Mesendoderm (in vitro differentiated cells): ENCODE results near the gene LRIT2.
A peak's percentile ranks its signal among the peaks of the same experiment; 100 is the strongest.
"Not testable (repeated sequence)": the region's sequence is repeated elsewhere in the genome, so short reads cannot be mapped to it uniquely, and the experiment has no call there.

Experiments used
- DNase-seq: peaks from one replicate; pipeline ENCODE4 v3.0.0; 2013
- H2AK5ac ChIP-seq: 2 replicates; pipeline ENCODE4 v1.6.1; 2013; ENCODE audit warnings: low read length, inconsistent platforms
- H2BK120ac ChIP-seq: 2 replicates; pipeline ENCODE4 v1.6.1; 2013; ENCODE audit warnings: low read depth, mild to moderate bottlenecking, low read length, moderate library complexity, mixed read lengths
- H2BK15ac ChIP-seq: replicated peaks from 2 replicates; pipeline ENCODE4 v1.6.1; 2013; ENCODE audit warnings: low read depth, mild to moderate bottlenecking, moderate library complexity
- H2BK5ac ChIP-seq: 2 replicates; pipeline ENCODE4 v1.6.1; 2013; ENCODE audit warnings: low read length, inconsistent platforms
- H3K18ac ChIP-seq: 2 replicates; pipeline ENCODE4 v1.6.1; 2013; ENCODE audit warnings: mild to moderate bottlenecking, low read length, mixed read lengths
- H3K23ac ChIP-seq: one replicate; pipeline ENCODE4 v1.6.1; 2013; ENCODE audit warnings: low read length
- H3K27ac ChIP-seq: 2 replicates; pipeline ENCODE4 v1.5.1; 2013; ENCODE audit warnings: low read depth, mild to moderate bottlenecking, inconsistent platforms, low read length, moderate library complexity
- H3K27me3 ChIP-seq: 2 replicates; pipeline ENCODE4 v1.6.1; 2013; ENCODE audit warnings: low read length, control low read depth, mild to moderate bottlenecking, inconsistent platforms; ENCODE audit not compliant: insufficient read depth, poor library complexity
- H3K36me3 ChIP-seq: 2 replicates; pipeline ENCODE4 v1.6.1; 2013; ENCODE audit warnings: low read length, inconsistent platforms; ENCODE audit not compliant: control insufficient read depth, insufficient read depth
- H3K4ac ChIP-seq: one replicate; pipeline ENCODE4 v1.6.1; 2013; ENCODE audit warnings: low read depth, mild to moderate bottlenecking, low read length, moderate library complexity
- H3K4me1 ChIP-seq: 2 replicates; pipeline ENCODE4 v1.6.1; 2013; ENCODE audit warnings: low read depth, low read length, inconsistent platforms; ENCODE audit not compliant: control insufficient read depth
- H3K4me2 ChIP-seq: 2 replicates; pipeline ENCODE4 v1.6.1; 2013; ENCODE audit warnings: low read length
- H3K4me3 ChIP-seq: 2 replicates; pipeline ENCODE4 v1.5.1; 2013; ENCODE audit warnings: mild to moderate bottlenecking, low read length
- H3K56ac ChIP-seq: one replicate; pipeline ENCODE4 v1.6.1; 2013; ENCODE audit warnings: low read length
- H3K79me1 ChIP-seq: 2 replicates; pipeline ENCODE4 v1.6.1; 2013; ENCODE audit warnings: low read length, inconsistent platforms
- H3K79me2 ChIP-seq: 2 replicates; pipeline ENCODE4 v1.6.1; 2013; ENCODE audit warnings: mild to moderate bottlenecking, low read length; ENCODE audit not compliant: control insufficient read depth, insufficient read depth
- H3K9ac ChIP-seq: 2 replicates; pipeline ENCODE4 v1.6.1; 2013; ENCODE audit warnings: low read length, inconsistent platforms
- H4K5ac ChIP-seq: one replicate; pipeline ENCODE4 v1.6.1; 2013; ENCODE audit warnings: low read length
- H4K8ac ChIP-seq: one replicate; pipeline ENCODE4 v1.6.1; 2013; ENCODE audit warnings: low read depth, mild to moderate bottlenecking, control low read depth, low read length, moderate library complexity
- WGBS: extraction: QIAGEN DNeasy Blood & Tissue Kit; methylation state at CpG from one replicate; pipeline ENCODE4 v1.1.7; 2013; ENCODE audit warnings: low lambda C conversion rate, missing lambda C conversion rate; ENCODE audit not compliant: insufficient coverage; ENCODE audit errors: extremely low coverage; 5-methylcytosine and 5-hydroxymethylcytosine counted together

LRIT2 gene

DNA sequence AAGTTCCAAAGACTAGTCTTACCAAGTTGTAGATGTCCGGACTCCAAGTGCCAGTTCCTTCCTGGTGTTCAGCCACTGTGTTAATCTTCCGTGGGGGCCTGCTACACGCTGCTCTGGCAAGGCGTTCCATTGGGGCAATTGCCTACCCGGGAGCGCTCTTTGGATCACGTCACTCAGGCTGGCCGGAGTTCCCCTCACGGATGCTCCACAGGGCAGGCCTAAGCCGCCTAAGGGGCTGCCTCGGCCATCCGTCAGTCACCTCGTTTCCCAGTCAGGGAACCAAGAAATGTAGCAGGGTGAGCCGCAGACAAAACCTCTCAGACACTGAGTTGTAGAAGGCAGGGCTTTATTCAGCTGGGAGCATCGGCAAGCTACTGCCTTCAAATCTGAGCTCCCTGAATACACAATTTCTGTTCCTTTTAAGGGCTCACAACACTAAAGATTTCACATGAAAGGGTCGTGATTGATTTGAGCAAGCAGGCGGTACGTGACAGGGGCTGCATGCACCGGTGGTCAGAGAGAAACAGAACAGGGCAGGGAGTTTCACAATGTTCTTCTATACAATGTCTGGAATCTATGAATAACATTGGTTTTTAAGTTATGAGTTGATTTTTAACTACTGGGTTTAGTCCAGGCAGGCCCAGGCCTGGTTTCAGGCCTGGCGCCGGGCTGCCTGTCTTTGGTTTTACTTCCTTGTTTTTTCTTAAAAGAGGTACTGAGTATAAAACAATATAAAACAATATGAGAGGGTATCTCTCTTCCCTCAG, 53.5 kb downstream of the LRIT2 start:
- not testable (repeated sequence) for H3K4me1 ChIP-seq, H3K18ac ChIP-seq, H3K79me1 ChIP-seq, H3K9ac ChIP-seq, H3K27me3 ChIP-seq, H3K79me2 ChIP-seq, H3K4me2 ChIP-seq, H3K56ac ChIP-seq, DNase-seq, H3K4ac ChIP-seq, H2BK5ac ChIP-seq, H2BK120ac ChIP-seq, H3K27ac ChIP-seq, H3K36me3 ChIP-seq, H2AK5ac ChIP-seq, H3K4me3 ChIP-seq, H2BK15ac ChIP-seq, H4K5ac ChIP-seq, H4K8ac ChIP-seq
- H3K23ac ChIP-seq = peak overlapping the region; percentile 45
- WGBS = no CpG with 5 or more reads among the region's 21 CpGs

DNA sequence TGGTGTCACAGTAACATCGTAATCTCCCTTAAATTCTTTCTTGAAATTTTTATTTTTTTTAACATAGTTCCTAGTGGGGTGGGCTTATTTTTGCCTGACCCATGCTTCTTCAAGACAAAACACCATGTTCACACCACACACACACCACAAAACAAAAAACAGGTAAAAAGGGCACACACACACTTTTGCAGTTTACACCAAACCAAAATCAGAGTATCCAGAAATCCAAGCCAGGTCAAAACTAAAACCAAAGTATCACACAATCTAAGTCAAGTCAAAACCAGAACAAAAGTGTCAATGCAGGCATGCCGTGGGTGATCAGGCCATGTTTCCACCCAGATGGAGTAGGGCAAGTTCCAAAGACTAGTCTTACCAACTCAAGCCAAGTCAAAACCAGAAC, 54.1 kb downstream of the LRIT2 start:
- H3K23ac ChIP-seq = peak overlapping the region; percentile 45
- H3K56ac ChIP-seq, H3K27me3 ChIP-seq, H4K5ac ChIP-seq, H2AK5ac ChIP-seq, H3K4me1 ChIP-seq, H2BK5ac ChIP-seq, H3K4me2 ChIP-seq, H3K9ac ChIP-seq, H3K18ac ChIP-seq, H3K79me2 ChIP-seq, H3K79me1 ChIP-seq, H3K4ac ChIP-seq, H3K4me3 ChIP-seq, H2BK120ac ChIP-seq, H4K8ac ChIP-seq, H3K36me3 ChIP-seq, H2BK15ac ChIP-seq, H3K27ac ChIP-seq, DNase-seq: not testable (repeated sequence)
- no CpG with 5 or more reads among the region's 2 CpGs for WGBS
